HG03378 (cell line): ENCODE data around the gene OR52B4.
A peak's percentile ranks its signal among the peaks of the same experiment; 100 is the strongest.
"Not testable (repeated sequence)": the region's sequence is repeated elsewhere in the genome, so short reads cannot be mapped to it uniquely, and the experiment has no call there.

Experiments
- ATAC-seq: cut with Tn5 transposase; IDR thresholded peaks from one replicate; pipeline ENCODE4 v1.9.1; 2021; ENCODE audit warnings: mild to moderate bottlenecking, moderate library complexity; ENCODE audit not compliant: unreplicated experiment

Gene OR52B4

DNA sequence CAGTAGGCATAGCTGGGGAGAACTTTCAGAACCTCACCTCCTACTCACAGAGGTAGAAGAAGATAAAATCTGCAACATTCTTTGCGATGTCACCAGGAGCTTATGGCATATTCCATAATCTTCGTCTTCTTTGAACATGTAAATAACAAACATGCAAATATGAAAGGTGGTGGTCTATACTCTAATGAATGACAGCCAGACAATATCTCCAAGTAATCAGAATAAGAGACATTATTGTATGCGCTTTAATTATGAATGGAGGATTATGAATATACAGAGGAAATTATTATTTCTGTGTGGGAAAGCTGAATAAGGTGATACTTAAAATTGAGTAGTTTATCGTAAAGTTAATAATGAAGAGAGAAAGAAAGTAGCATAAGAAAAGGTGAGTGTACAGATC, at the start of gene OR52B4:
OR52B4 (minus strand) TSS at position 101 of the 400 bp plus-strand sequence; CDS start at position 10, 91 bp downstream.
- no peak for ATAC-seq

DNA sequence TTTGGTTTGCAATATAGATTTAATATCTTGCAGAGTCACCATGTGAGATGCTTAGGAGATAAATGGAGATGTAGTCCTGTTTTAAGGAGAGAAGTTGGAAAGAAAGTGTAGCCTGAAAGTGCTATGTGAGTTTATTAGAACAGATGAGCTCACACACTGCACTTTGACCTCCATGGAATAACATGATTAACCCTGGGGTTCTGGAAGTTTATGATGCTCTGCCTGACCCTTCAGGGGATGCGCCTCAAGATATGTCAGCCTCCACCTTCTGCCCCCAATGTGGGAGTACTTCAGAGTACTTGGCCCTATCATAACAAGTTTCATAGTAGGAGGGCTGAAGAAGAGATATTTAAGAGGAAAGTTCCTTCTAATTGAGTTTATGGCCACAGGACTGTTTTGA, 48.6 kb upstream of the OR52B4 start:
- no peak for ATAC-seq

DNA sequence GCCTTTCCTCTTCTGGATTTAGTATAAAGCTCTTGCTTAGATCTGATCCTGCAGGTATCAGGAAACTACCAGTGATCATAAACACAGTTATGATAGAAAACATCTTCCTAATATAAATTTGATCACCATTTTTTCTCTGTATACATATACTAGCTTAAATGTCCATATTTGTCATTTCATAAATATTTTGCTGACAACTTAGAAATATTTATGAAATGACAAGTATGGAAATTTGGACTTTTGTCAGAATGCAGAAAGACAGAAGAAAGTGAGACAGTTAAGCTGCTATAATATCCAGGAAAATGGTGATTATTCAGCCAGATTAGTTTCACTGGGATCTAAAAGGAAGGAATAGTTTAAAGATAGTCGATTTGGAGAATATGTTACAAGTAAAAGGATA, 48.1 kb upstream of the OR52B4 start:
- ATAC-seq: no peak

DNA sequence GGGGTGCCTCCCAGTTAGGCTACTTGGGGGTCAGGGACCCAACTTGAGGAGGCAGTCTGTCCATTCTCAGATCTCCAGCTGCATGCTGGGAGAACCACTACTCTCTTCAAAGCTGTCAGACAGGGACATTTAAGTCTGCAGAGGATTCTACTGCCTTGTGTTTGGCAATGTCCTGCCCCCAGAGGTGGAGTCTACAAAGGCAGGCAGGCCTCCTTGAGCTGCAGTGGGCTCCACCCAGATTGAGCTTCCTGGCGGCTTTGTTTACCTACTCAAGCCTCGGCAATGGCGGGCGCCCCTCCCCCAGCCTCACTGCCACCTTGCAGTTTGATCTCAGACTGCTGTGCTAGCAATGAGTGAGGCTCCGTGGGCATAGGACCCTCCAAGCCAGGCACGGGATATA, 38.0 kb upstream of the OR52B4 start:
- not testable (repeated sequence) for ATAC-seq

DNA sequence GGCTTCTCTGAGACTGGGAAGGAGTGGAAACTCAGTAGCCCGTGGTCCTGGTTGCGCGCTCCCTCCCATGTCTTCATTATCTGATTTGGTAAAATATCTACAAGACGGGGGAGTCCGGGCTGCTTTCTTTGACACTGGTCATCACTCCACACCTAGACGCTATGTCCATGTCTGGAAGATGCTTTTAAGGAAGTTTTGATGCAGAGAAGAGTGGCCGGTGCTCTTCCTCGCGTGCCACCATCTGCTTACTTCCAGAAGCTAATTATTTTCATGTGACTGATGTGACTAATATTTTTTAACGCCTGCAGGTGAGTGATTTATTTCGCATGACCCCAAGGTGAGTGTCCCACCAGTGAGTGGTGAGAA, 25.7 kb upstream of the OR52B4 start:
- ATAC-seq: peak; percentile 17

DNA sequence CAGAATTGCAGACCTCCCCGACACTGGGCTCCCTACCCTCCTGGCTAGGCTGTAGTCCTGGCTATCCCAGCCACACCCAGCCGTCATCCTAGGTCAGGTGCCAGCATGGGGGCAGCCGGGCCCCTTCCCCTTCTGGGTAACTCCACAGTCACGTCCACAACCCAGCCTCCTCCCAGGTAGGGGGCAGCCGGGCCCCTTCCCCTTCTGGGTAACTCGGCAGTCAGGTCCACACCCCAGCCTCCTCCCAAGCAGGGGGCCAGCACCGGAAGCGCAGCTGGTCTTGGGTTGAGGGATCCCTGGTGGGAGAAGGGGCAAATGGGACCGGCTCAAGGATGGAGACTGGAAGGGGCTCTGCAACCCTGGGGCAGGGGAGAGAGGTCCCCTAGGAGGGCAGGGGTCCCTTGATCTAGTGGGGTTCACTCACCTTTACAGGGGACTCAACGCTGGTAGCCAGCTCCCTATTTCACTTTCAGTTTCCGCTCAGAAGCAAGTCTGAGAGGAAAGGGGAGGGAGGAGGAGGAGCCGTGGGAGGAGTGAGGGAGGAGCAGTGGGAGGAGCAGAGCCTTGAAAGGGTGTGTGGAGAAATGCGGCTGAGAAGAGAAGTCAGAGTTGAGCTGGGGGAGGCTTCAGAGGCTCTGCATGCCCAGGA, 25.1 kb upstream of the OR52B4 start, which contains the start of gene TRIM21:
TRIM21 (minus strand) TSS at position 494 of the 649 bp plus-strand sequence. CDS start 3,293 bp downstream, outside the sequence.
- peak; percentile 97 for ATAC-seq

DNA sequence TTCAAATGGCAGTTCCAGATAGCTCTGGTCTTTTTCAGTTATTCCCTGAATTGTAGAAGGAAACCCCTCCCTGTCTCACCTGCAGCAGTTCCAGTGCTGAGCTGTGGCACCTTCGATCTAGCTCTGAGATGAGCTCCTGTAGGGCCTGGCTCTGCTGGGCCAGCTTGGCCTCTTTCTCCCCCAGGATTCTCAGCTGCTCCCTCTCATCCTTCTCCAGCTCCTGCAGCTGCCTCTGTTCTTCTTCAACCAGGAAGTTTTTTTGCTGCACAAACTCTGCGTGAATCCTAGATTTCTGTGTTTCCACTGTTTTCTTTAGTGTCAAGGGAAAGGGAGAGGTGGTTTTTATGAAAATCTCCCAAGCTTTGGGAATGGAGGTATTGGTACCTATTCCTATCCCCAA, 20.0 kb upstream of the OR52B4 start:
- no peak for ATAC-seq

DNA sequence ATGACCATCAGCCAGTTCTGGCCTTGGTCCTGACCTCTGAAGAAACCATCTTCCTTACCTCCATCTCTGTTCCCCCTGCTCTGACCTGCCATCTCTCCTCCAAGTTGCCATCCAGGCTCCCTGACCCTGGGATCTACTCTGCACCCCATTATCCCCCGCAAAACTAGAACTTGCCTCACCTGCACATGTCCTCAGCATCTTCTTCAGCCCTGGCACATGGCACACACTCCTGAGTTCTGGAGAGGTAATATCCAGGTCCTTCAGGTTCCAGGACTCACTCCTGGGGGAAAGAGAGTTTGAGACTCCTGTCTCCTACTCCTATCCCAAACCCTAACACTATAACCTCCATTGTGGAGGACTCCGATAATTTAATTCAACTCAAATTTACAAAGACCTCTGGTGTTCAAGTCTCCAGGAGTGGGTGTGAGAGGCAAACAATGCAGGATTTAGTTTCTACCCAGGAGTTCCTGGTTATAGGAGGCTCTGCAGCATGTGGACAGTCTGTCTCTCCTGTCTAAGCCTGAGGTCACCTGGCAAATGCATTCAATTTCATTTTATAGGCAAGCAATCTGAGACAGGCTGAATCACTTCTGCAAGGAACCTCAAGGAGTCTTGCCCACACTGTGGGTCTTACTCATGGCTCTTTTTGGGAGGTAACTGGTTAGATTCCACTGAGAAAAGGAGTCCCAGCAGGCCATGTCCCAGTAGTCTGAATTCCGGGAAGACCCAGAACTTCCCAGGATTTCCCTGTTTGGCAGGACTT, 18.0 kb upstream of the OR52B4 start:
- no peak for ATAC-seq

DNA sequence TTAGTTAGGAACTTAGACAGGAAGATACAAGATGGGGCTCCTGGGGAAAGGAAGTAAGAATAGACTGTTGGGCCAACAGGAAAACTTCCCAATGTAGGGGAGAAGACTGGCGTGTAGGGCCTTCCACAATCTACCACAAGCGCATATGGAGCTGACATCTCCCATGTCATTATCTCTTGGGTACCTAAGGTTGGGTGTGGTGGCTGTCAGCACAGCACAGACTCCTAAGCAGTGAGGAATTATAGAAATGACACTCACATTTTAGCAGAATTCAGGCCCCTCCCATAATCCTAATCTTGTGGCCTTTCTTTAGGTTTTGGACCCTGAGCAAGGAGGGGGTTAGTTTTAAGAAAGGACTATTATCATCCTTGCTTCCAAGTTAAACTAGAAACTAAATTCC, 13.7 kb upstream of the OR52B4 start:
- no peak for ATAC-seq

DNA sequence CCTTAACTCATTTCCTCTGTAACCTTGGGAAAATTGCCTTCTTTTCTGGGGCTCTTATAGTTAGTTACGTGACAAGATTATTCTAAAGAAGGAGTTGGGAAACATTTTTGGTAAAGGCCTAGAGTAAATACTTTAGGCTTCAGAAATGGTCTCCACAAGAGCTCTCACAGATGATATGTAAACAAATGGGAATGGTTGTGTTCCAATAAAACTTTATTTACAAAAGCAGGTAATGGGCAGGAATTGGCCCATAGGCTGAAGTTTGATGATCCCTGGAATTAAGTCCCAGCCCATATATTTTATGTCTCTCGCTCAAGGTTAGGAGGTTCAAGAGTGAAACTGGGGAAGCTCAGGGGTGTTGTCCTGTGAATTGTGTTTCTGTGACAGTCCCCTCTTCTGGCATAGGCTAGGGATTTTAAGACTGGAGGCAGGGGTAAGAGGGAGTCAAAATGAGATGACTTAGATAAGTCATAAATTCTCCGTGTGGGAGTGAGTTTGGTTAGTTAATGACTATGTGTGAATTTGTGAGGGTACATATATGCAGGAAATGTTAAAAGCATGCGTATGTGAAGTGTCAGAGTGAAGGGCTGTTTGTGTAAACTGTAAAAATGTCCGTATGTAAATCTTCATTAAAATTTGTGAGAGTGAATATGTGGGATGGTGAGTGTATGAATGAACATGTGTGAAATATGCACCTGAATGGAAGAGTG, 7.4 kb upstream of the OR52B4 start:
- no peak for ATAC-seq

DNA sequence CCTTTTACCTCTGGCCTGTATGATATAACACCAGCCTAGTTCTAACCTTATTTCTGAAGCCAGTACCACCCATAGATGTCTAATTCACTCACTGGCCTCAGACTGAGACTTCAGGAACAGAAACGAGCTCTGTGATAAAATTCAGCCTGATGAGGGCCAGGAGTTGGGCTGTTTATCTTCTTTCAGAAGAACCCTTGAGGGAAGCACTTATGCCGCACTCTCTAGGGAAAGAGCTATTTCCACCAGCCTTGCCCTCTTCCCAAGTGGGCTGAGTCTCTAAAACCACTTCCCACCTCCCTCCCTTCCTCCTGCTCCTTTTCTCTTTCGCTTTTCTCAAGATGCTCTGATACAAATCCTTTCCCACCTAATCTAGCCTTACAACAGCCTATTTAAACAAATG, 2.0 kb upstream of the OR52B4 start:
- ATAC-seq: no peak

DNA sequence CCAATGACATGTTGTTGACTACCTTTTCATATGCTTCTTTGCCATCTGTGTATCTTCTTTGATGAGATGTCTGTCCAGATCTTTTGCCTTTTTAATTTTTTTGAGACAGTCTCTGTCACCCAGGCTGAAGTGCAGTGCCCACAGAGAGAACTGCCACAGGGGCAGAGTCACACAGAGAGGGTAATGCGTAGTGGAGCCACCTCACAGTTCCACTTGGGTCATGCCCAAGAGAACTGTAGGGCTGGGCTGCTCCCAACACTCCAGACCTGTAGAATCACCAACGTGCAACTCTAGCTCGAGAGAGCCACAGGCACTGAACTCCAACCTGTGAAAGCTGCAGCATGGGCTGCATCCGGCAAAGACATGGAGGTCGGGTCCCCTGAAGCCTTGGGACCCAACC, 20.0 kb downstream of the OR52B4 start:
- not testable (repeated sequence) for ATAC-seq

DNA sequence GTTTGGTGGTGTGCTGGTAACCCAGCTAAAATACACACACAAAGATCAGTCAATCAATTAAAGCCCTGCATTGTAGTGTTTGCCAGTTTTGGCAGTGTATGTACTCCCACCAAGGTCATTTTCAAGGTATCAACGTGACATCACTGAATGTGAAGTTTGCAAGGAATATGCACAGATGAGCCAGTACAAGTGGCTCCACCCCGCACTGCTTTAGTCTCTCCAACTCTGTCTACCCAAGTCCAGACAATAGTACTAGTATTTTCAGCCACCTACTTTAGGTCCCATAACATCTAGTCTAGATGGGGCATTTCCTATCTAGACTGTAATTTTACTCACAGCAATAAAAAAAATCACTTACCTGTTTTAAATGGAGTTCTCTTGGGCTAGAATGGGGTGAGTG, 22.8 kb downstream of the OR52B4 start:
- ATAC-seq: not testable (repeated sequence)

DNA sequence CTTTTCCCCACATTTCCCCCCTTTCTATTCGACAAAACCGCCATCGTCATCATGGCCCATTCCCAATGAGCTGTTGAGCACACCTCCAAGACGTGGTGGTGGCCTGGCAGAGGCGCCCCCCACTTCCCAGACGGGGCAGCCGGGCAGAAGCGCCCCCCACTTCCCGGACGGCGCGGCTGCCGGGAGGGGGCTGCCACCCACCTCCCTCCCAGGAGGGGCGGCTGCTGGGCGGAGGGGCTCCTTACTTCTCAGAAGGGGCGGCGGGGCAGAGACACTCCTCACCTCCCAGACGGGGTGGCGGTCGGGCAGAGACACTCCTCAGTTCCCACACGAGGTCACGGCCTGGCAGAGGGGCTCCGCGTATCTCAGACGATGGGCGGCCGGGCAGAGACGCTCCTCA, 33.8 kb downstream of the OR52B4 start:
- ATAC-seq: not testable (repeated sequence)
